Spleen (tissue), 11 donors: ENCODE results near the gene PDE6H. TPM values are rescaled to one million over a fixed set of nuclear protein-coding genes. Genes with fewer than 3 reads are reported as not detected.

Experiments used
- DNase-seq: peaks from one replicate; pipeline ENCODE4 v3.0.0-alpha.2; 2020
- H3K27ac ChIP-seq, 8 donors: fragments of 200-600 bp; sonication (generic) in 7 of 8; 1 replicate in 4 of 8; 2 replicates in 4 of 8; pipeline versions ENCODE4 v1.5.0 to v1.8.0; 2016 to 2021; ENCODE audit warnings: inconsistent platforms in 4 of 8, mild to moderate bottlenecking in 4 of 8, moderate library complexity in 1 of 8
- H3K27me3 ChIP-seq, 7 donors: fragments of 200-600 bp; sonication (generic) in 6 of 7; replicated peaks in 1 of 7; 1 replicate in 4 of 7; 2 replicates in 3 of 7; pipeline versions ENCODE4 v1.5.0 to v1.8.0; 2016 to 2021; ENCODE audit warnings: inconsistent platforms in 3 of 7, mild to moderate bottlenecking in 1 of 7
- H3K36me3 ChIP-seq, 6 donors: fragments of 200-600 bp; sonication (generic) in 5 of 6; 1 replicate in 4 of 6; 2 replicates in 2 of 6; pipeline versions ENCODE4 v1.5.0 to v1.8.0; 2016 to 2021; ENCODE audit warnings: inconsistent platforms in 2 of 6
- H3K4me1 ChIP-seq, 6 donors: fragments of 200-600 bp; sonication (generic) in 5 of 6; 1 replicate in 3 of 6; 2 replicates in 3 of 6; pipeline versions ENCODE4 v1.5.0 to v1.8.0; 2016 to 2021; ENCODE audit warnings: inconsistent platforms in 3 of 6
- H3K4me3 ChIP-seq, 8 donors: fragments of 200-600 bp; sonication (generic) in 7 of 8; 1 replicate in 4 of 8; 2 replicates in 4 of 8; pipeline versions ENCODE4 v1.5.0 to v1.8.0; 2016 to 2021; ENCODE audit warnings: inconsistent platforms in 4 of 8, mild to moderate bottlenecking in 4 of 8, moderate library complexity in 2 of 8
- H3K9me3 ChIP-seq, 8 donors: fragments of 200-600 bp; sonication (generic) in 7 of 8; 1 replicate in 4 of 8; 2 replicates in 4 of 8; pipeline versions ENCODE4 v1.5.0 to v1.8.0; 2016 to 2021; ENCODE audit warnings: inconsistent platforms in 4 of 8
- CTCF ChIP-seq, 11 experiments: fragments of 200-600 bp in 7 of 11; fragments of 450-650 bp in 4 of 11; sonication (generic) in 4 of 11; IDR thresholded peaks in 8 of 11; conservative IDR thresholded peaks in 3 of 11; 1 replicate in 7 of 11; 2 replicates in 4 of 11; pipeline versions ENCODE4 v1.4.0 to v1.8.0; 2016 to 2021; ENCODE audit warnings: antibody characterized with exemption in 11 of 11, inconsistent platforms in 4 of 11, mild to moderate bottlenecking in 1 of 11
- POLR2A ChIP-seq, 3 donors: fragments of 450-650 bp; IDR thresholded peaks; one replicate each; pipeline ENCODE4 v1.5.1; 2017; ENCODE audit warnings: antibody characterized with exemption in 3 of 3, mild to moderate bottlenecking in 1 of 3
- POLR2AphosphoS5 ChIP-seq, 3 donors: sonication (generic); formaldehyde crosslinking; IDR thresholded peaks; one replicate each; pipeline ENCODE4 v1.5.1; 2017; ENCODE audit warnings: antibody characterized with exemption in 3 of 3
- WGBS, 5 donors: extraction: QIAGEN DNeasy Blood & Tissue Kit in 3 of 5; methylation state at CpG; one replicate each; pipeline versions ENCODE4 v1.1.5 to v1.1.7; 2013 to 2018; 5-methylcytosine and 5-hydroxymethylcytosine counted together
- intact Hi-C: fragments of 100-400 bp; cut with DNase I; formaldehyde crosslinking; loops from one replicate; pipeline ENCODE4 v1.15.0; 2023; ENCODE audit warnings: low total_unique reads
- polyA plus RNA-seq, 3 donors: library from polyadenylated mRNA; stranded (reverse); fragments of 200-250 nt; gene quantifications; one replicate each; pipeline ENCODE4 v1.2.1, GENCODE V29; 2013
- total RNA-seq, 7 donors: library from RNA; depleted of rRNA in 3 of 7; stranded (reverse); fragments of >200 nt in 3 of 7; fragmentation: NEBNext Ultra II Directional in 4 of 7; extraction: Animal tissue kit (Norgen Biotek cat#: 25700) in 4 of 7; gene quantifications; one replicate each; pipeline versions ENCODE4 v1.1.0 to v1.2.1, GENCODE V29; 2016 to 2021
- donor health status: healthy with polysubstance abuse.
- donor health status: DM: no; HTN: no; CAD: no; lungs with moderate emphysema.
- donor health status: DM: no; HTN: no; CAD: no.
- donor health status: Bipolar disorder and iron deficiency.
- donor health status: healthy.
- donor health status: DM: no; HTN: no; CAD: no.
- donor health status: DM: yes; HTN: yes; CAD: no.

Gene PDE6H
- total and polyA plus RNA-seq, 10 donors = 0.37 to 2.6 (median 0.51) TPM; not detected in 7

DNA sequence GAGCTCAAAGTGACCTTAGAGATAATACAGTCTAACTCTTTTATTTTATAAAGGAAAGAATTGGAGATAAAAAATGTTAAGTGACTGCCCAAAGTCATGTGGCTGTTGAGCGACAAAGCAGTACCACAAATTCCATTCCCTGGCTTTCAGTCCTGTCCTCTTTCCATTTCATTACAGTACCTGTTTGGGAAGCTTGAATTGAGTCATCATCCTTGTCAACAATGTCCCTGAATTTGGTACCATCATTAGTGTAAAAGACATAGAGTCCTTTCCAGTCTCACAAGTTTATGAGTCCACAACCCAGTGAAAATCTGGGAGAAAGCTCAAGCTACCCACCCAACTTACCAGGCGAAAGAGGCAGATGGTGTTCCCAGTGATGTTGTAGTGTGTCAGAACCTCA lies 38.3 kb upstream of the PDE6H start:
- no peaks in the 10 kb centered on the region for H3K9me3 ChIP-seq
- peaks cover 0 to 85% (median 8%) of the 10 kb centered on the region in 6 donors for H3K36me3 ChIP-seq
- H3K27ac ChIP-seq = no peak overlapping the region
- no peak overlapping the region for H3K4me3 ChIP-seq
- WGBS, 5 donors = 94 to 99% (median 96%) methylated on average over 2 of the region's 2 CpGs
- peaks cover 0 to 35% (median 1%) of the 10 kb centered on the region in 6 donors for H3K4me1 ChIP-seq
- DNase-seq = no peak
- TF ChIP-seq POLR2AphosphoS5 (IDR thresholded peaks at IDR 0.05) (no peak), POLR2A (IDR thresholded peaks at IDR 0.05) (no peak), CTCF (IDR thresholded peaks at IDR 0.05 in 8 of 11, conservative IDR thresholded peaks at IDR 0.05 in 3 of 11) (no peak)
- intact Hi-C loops = no loop called here
- H3K27me3 ChIP-seq = no peaks in the 10 kb centered on the region

GRCh38 chr12:14935031-14935430 lies 37.8 kb upstream of the PDE6H start:
- H3K36me3 ChIP-seq = peaks cover 0 to 80% (median 8%) of the 10 kb centered on the region in 6 donors
- intact Hi-C loops = no loop called here
- peaks cover 0 to 40% (median 3%) of the 10 kb centered on the region in 6 donors for H3K4me1 ChIP-seq
- DNase-seq = no peak
- H3K4me3 ChIP-seq = no peak overlapping the region
- no peak overlapping the region for H3K27ac ChIP-seq
- WGBS, 5 donors = 83 to 90% (median 87%) methylated on average over 4 of the region's 4 CpGs
- no peaks in the 10 kb centered on the region for H3K9me3 ChIP-seq
- H3K27me3 ChIP-seq = no peaks in the 10 kb centered on the region
- TF ChIP-seq CTCF (IDR thresholded peaks at IDR 0.05 in 8 of 11, conservative IDR thresholded peaks at IDR 0.05 in 3 of 11) (no peak), POLR2A (IDR thresholded peaks at IDR 0.05) (no peak), POLR2AphosphoS5 (IDR thresholded peaks at IDR 0.05) (no peak)

DNA sequence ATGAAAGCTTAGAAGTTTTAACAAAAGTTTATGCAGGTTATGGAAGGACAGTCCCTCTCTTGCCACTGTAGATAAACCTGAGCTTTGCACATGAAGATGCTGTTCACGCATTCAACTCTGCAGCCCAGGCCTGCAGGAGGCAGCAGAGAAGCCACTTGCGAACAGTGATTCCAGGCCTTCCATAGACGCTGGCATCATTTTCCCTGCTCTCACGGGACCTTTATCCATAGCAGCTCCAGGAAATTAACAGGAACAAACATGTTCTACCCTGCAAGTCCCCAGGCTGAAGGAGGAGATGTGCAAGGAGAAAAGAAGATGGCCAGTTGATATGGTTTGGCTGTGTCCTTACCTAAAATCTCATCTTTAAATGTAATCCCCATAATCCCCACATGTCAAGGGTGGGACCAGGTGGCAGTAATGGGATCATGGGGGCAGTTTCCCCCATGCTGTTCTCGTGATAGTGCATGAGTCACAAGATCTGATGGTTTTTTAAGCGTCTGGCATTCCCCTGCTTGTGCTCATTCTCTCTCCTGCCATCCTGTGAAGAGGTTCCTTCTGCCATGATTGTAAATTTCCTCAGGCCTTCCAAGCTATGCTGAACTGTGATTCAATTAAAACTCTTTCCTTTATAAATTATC lies 36.5 kb upstream of the PDE6H start:
- TF ChIP-seq POLR2AphosphoS5 (IDR thresholded peaks at IDR 0.05) (no peak), CTCF (IDR thresholded peaks at IDR 0.05 in 8 of 11, conservative IDR thresholded peaks at IDR 0.05 in 3 of 11) (peak in 5 of 11 experiments; percentile 12 to 24 (median 23))
- WGBS, 5 donors = 86 to 92% (median 88%) methylated on average over 6 of the region's 6 CpGs
- Histone ChIP-seq H3K27me3 (no peaks in the 10 kb centered on the region), H3K4me1 (peaks cover 0 to 45% (median 3%) of the 10 kb centered on the region in 6 donors), H3K36me3 (peaks cover 0 to 77% (median 15%) of the 10 kb centered on the region in 6 donors), H3K27ac (no peak overlapping the region), H3K4me3 (no peak overlapping the region), H3K9me3 (no peaks in the 10 kb centered on the region)
- intact Hi-C loops = no loop called here
- no peak for DNase-seq

GRCh38 chr12:14937014-14937413 lies 35.8 kb upstream of the PDE6H start:
- TF ChIP-seq CTCF (IDR thresholded peaks at IDR 0.05 in 8 of 11, conservative IDR thresholded peaks at IDR 0.05 in 3 of 11) = no peak
- no peak for TF ChIP-seq POLR2AphosphoS5 (IDR thresholded peaks at IDR 0.05)
- no peak for TF ChIP-seq POLR2A (IDR thresholded peaks at IDR 0.05)
- peaks cover 0 to 45% (median 3%) of the 10 kb centered on the region in 6 donors for H3K4me1 ChIP-seq
- H3K27me3 ChIP-seq = no peaks in the 10 kb centered on the region
- no peak for DNase-seq
- intact Hi-C loops = no loop called here
- H3K4me3 ChIP-seq = no peak overlapping the region
- WGBS, 5 donors = 91 to 98% (median 95%) methylated on average over 3 of the region's 3 CpGs
- no peaks in the 10 kb centered on the region for H3K9me3 ChIP-seq
- H3K27ac ChIP-seq = peak overlapping the region in 1 of 8 donors; percentile 37
- peaks cover 0 to 77% (median 19%) of the 10 kb centered on the region in 6 donors for H3K36me3 ChIP-seq
